Keratinocyte (primary cell): ENCODE data around the gene PCSK6. TPM values are rescaled to one million over a fixed set of nuclear protein-coding genes. Genes with fewer than 3 reads are reported as not detected.

ENCODE experiments used
- DNase-seq: peaks from one replicate; pipeline ENCODE4 v3.0.0-alpha.2; 2011; ENCODE audit warnings: low read depth, missing footprints, low spot score
- FAIRE-seq: peaks from 2 replicates; lab custom pipeline; 2011; peaks lifted over from hg19 to GRCh38; lab: Jason Lieb, UNC
- H2AFZ ChIP-seq: 2 replicates; pipeline ENCODE4 v1.6.0; 2012; ENCODE audit warnings: low read length, control low read depth, inconsistent platforms; ENCODE audit not compliant: control insufficient read depth
- H3K27ac ChIP-seq: 2 replicates; pipeline ENCODE4 v1.5.1; 2011; ENCODE audit warnings: low read length; ENCODE audit not compliant: control insufficient read depth, insufficient read depth
- H3K27me3 ChIP-seq: 3 replicates; pipeline ENCODE4 v1.6.0; 2011; ENCODE audit warnings: low read length; ENCODE audit not compliant: control insufficient read depth, insufficient read depth; ENCODE audit errors: extremely low read depth
- H3K36me3 ChIP-seq, 2 experiments: 2 replicates in 1 of 2; 3 replicates in 1 of 2; pipeline ENCODE4 v1.5.1; 2011; ENCODE audit warnings: low read length in 2 of 2, mild to moderate bottlenecking in 1 of 2; ENCODE audit not compliant: control insufficient read depth in 2 of 2, insufficient read depth in 2 of 2; ENCODE audit errors: extremely low read depth in 1 of 2
- H3K4me1 ChIP-seq: 3 replicates; pipeline ENCODE4 v1.5.1; 2011; ENCODE audit warnings: low read length; ENCODE audit not compliant: control insufficient read depth, insufficient read depth; ENCODE audit errors: extremely low read depth
- H3K4me2 ChIP-seq: 3 replicates; pipeline ENCODE4 v1.6.0; 2011; ENCODE audit warnings: low read depth, low read length; ENCODE audit not compliant: control insufficient read depth, insufficient read depth; ENCODE audit errors: extremely low read depth
- H3K4me3 ChIP-seq, 3 experiments: fragments of 200-600 bp in 1 of 3; sonication (generic) in 1 of 3; 2 replicates in 2 of 3; 3 replicates in 1 of 3; pipeline ENCODE4 v1.5.1; 2011 to 2016; ENCODE audit warnings: low read length in 3 of 3, mild to moderate bottlenecking in 3 of 3, control low read depth in 2 of 3, inconsistent platforms in 1 of 3, low read depth in 1 of 3, mixed read lengths in 1 of 3, mixed run types in 1 of 3, moderate library complexity in 1 of 3; ENCODE audit not compliant: control insufficient read depth in 2 of 3, insufficient read depth in 2 of 3; ENCODE audit errors: extremely low read depth in 1 of 3
- H3K79me2 ChIP-seq: 2 replicates; pipeline ENCODE4 v1.6.0; 2012; ENCODE audit warnings: low read length; ENCODE audit not compliant: control insufficient read depth, insufficient read depth
- H3K9ac ChIP-seq: 3 replicates; pipeline ENCODE4 v1.6.0; 2011; ENCODE audit warnings: low read length; ENCODE audit not compliant: control insufficient read depth, insufficient read depth; ENCODE audit errors: extremely low read depth
- H3K9me1 ChIP-seq: 3 replicates; pipeline ENCODE4 v1.6.0; 2011; ENCODE audit warnings: low read length; ENCODE audit not compliant: control insufficient read depth, insufficient read depth; ENCODE audit errors: extremely low read depth
- H3K9me3 ChIP-seq: 2 replicates; pipeline ENCODE4 v1.5.1; 2012; ENCODE audit warnings: low read depth, low read length; ENCODE audit not compliant: control insufficient read depth
- H4K20me1 ChIP-seq: 3 replicates; pipeline ENCODE4 v1.6.0; 2011; ENCODE audit warnings: low read length; ENCODE audit not compliant: control insufficient read depth, insufficient read depth; ENCODE audit errors: extremely low read depth
- CTCF ChIP-seq, 3 experiments: IDR thresholded peaks in 1 of 3; conservative IDR thresholded peaks in 1 of 3; optimal IDR thresholded peaks in 1 of 3; 2 replicates in 2 of 3; 3 replicates in 1 of 3; pipeline versions ENCODE3 to v1.5.1; 2011; ENCODE audit warnings: low read length in 3 of 3, mild to moderate bottlenecking in 3 of 3, moderate library complexity in 2 of 3, control low read depth in 1 of 3, inconsistent platforms in 1 of 3; ENCODE audit not compliant: insufficient read depth in 2 of 3; ENCODE audit errors: extremely low read depth in 1 of 3
- EZH2 ChIP-seq: IDR thresholded peaks from one replicate; pipeline ENCODE4 v1.6.1; 2012; ENCODE audit warnings: inconsistent platforms, mild to moderate bottlenecking, low read length, moderate library complexity
- dilution Hi-C: fragments of 300-500 bp; cut with MboI; formaldehyde crosslinking; loops from one replicate; pipeline ENCODE4 v1.7.0; 2020; ENCODE audit warnings: low sequenced_read_pairs; ENCODE audit not compliant: extremely low pct_ligation_motif_present
- polyA plus RNA-seq, 5 experiments: library from polyadenylated mRNA; depleted of rRNA in 3 of 5; stranded (reverse) in 3 of 5; stranded (forward) in 1 of 5; unstranded in 1 of 5; fragments of >200 nt; gene quantifications; 1 replicate in 1 of 5; 2 replicates in 3 of 5; 3 replicates in 1 of 5; pipeline versions ENCODE4 v1.2.1 to v1.2.3, GENCODE V29; 2011 to 2012; ENCODE audit warnings: missing spikeins in 2 of 5, low read depth in 1 of 5, low replicate concordance in 1 of 5

The PCSK6 gene
- polyA plus RNA-seq, 1 donor (not counting 4 experiments of a cell fraction or from before 2014, with no cell fraction given), result 3.1 TPM

- FAIRE-seq, result no peak
- dilution Hi-C loops, result no loop called here
- Histone ChIP-seq H3K36me3 (no peaks in the 10 kb centered on the region), H4K20me1 (no peaks in the 10 kb centered on the region), H3K27me3 (no peaks in the 10 kb centered on the region), H3K9ac (no peak overlapping the region), H3K9me1 (no peaks in the 10 kb centered on the region), H2AFZ (no peak overlapping the region), H3K4me3 (no peak overlapping the region), H3K79me2 (no peaks in the 10 kb centered on the region), H3K4me1 (no peaks in the 10 kb centered on the region), H3K9me3 (no peaks in the 10 kb centered on the region), H3K4me2 (no peak overlapping the region), H3K27ac (no peak overlapping the region)
- DNase-seq, result no peak
- no peak for TF ChIP-seq EZH2
- TF ChIP-seq CTCF (optimal IDR thresholded peaks at IDR 0.05 in 1 of 3, IDR thresholded peaks at IDR 0.05 in 1 of 3, conservative IDR thresholded peaks at IDR 0.05 in 1 of 3; ENCODE audit: extremely low read depth in 1 of 3, insufficient read depth in 2 of 3, low read length in 3 of 3), result no peak
Observed at GRCh38 chr15:101453123-101454120, 36.1 kb downstream of the PCSK6 start.

- H3K4me2 ChIP-seq, result no peak overlapping the region
- no peaks in the 10 kb centered on the region for H3K9me1 ChIP-seq
- H3K9me3 ChIP-seq, result no peaks in the 10 kb centered on the region
- DNase-seq (no peak), FAIRE-seq (no peak)
- TF ChIP-seq EZH2, result no peak
- no peak for TF ChIP-seq CTCF (optimal IDR thresholded peaks at IDR 0.05 in 1 of 3, IDR thresholded peaks at IDR 0.05 in 1 of 3, conservative IDR thresholded peaks at IDR 0.05 in 1 of 3; ENCODE audit: extremely low read depth in 1 of 3, insufficient read depth in 2 of 3, low read length in 3 of 3)
- no peak overlapping the region for H2AFZ ChIP-seq
- no peaks in the 10 kb centered on the region for H3K36me3 ChIP-seq
- H3K79me2 ChIP-seq, result no peaks in the 10 kb centered on the region
- dilution Hi-C loops, result no loop called here
- H3K27me3 ChIP-seq, result no peaks in the 10 kb centered on the region
- H3K9ac ChIP-seq, result no peak overlapping the region
- no peak overlapping the region for H3K27ac ChIP-seq
- no peaks in the 10 kb centered on the region for H4K20me1 ChIP-seq
- no peaks in the 10 kb centered on the region for H3K4me1 ChIP-seq
- no peak overlapping the region for H3K4me3 ChIP-seq
Observed at GRCh38 chr15:101452572-101452971, 36.9 kb downstream of the PCSK6 start.
